ENCODE data around the gene USH2A.

DNA sequence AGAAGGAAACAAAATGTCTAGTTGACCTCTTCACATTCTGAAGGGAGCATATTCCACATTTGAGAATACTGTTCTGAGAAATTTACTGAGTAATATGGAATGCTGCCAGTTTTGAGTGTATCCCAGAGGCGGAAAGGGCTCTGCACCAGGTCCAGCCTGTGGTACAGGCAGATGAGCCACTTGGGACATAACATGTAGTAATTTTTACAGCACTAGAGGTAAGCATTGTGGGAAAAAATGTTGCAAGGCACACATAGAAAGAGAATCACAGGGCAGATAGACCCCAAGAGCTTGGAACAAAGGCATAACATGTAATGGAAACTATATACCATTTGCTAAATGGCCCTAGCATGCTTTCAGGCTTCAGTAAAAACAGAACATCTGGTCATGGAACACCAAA lies 228.5 kb downstream of the USH2A start:
- TF ChIP-seq, protein P1, sequence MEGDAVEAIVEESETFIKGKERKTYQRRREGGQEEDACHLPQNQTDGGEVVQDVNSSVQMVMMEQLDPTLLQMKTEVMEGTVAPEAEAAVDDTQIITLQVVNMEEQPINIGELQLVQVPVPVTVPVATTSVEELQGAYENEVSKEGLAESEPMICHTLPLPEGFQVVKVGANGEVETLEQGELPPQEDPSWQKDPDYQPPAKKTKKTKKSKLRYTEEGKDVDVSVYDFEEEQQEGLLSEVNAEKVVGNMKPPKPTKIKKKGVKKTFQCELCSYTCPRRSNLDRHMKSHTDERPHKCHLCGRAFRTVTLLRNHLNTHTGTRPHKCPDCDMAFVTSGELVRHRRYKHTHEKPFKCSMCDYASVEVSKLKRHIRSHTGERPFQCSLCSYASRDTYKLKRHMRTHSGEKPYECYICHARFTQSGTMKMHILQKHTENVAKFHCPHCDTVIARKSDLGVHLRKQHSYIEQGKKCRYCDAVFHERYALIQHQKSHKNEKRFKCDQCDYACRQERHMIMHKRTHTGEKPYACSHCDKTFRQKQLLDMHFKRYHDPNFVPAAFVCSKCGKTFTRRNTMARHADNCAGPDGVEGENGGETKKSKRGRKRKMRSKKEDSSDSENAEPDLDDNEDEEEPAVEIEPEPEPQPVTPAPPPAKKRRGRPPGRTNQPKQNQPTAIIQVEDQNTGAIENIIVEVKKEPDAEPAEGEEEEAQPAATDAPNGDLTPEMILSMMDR (IDR thresholded peaks at IDR 0.05): no peak
- no peak for TF ChIP-seq POLR2A (IDR thresholded peaks at IDR 0.05)
